HL-60 (cell line): ENCODE results near the gene SNX7.

Source experiments
- DNase-seq, 2 experiments: peaks; one replicate each; pipeline ENCODE4 v3.0.0-alpha.2; 2010 to 2020; ENCODE audit warnings: low read depth in 1 of 2, low spot score in 1 of 2
- H3K27ac ChIP-seq: fragments of 250-450 bp; sonication (Bioruptor Pico); replicated peaks from 2 replicates; pipeline ENCODE4 v1.5.1; 2020; ENCODE audit warnings: mild to moderate bottlenecking, moderate library complexity
- H3K27me3 ChIP-seq: fragments of 250-450 bp; sonication (Bioruptor Pico); 2 replicates; pipeline ENCODE4 v1.5.1; 2021; ENCODE audit warnings: mild to moderate bottlenecking, moderate library complexity; ENCODE audit not compliant: insufficient read depth, poor library complexity, severe bottlenecking
- H3K4me3 ChIP-seq: replicated peaks from 2 replicates; pipeline ENCODE4 v1.5.1; 2011; ENCODE audit warnings: mild to moderate bottlenecking, control low read depth, low read length; ENCODE audit not compliant: insufficient read depth
- GABPA ChIP-seq: IDR thresholded peaks from 2 replicates; pipeline ENCODE4 v1.6.1; 2012; ENCODE audit warnings: low read depth
- POLR2AphosphoS5 ChIP-seq: IDR thresholded peaks from 2 replicates; pipeline ENCODE4 v1.6.1; 2012; ENCODE audit warnings: low read depth
- SPI1 ChIP-seq: IDR thresholded peaks from 2 replicates; pipeline ENCODE4 v1.6.1; 2012; ENCODE audit warnings: low read depth, mild to moderate bottlenecking, borderline replicate concordance
- TF ChIP-seq, protein P1 (sequence below): IDR thresholded peaks from one replicate; pipeline ENCODE4 v1.5.1; 2011; ENCODE audit warnings: low read length, control low read depth, inconsistent platforms; ENCODE audit not compliant: insufficient read depth
- TF ChIP-seq, protein P2 (sequence below): IDR thresholded peaks from 2 replicates; pipeline ENCODE4 v1.6.1; 2012; ENCODE audit warnings: low read depth; ENCODE audit not compliant: insufficient replicate concordance

The SNX7 gene

DNA sequence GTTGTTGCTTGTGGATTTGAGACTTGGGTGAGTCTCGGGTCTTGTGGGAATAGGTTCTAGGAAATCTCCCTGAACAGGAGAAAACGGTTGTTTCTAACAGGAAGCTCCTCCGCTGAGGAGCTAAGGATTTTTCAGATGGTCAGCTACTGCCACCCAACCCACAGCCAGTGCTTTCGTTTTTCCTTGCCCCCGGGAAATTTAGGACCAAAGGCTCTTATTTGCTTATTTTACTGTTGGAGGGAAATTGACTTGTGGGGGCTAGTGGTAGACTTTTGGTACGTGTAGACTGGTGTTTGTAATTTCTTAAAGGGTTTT, 792 bp downstream of the SNX7 start:
- DNase-seq: no peak
- H3K4me3 ChIP-seq: no peak overlapping the region
- no peak for TF ChIP-seq GABPA
- no peak for TF ChIP-seq SPI1
- TF ChIP-seq, protein P1, sequence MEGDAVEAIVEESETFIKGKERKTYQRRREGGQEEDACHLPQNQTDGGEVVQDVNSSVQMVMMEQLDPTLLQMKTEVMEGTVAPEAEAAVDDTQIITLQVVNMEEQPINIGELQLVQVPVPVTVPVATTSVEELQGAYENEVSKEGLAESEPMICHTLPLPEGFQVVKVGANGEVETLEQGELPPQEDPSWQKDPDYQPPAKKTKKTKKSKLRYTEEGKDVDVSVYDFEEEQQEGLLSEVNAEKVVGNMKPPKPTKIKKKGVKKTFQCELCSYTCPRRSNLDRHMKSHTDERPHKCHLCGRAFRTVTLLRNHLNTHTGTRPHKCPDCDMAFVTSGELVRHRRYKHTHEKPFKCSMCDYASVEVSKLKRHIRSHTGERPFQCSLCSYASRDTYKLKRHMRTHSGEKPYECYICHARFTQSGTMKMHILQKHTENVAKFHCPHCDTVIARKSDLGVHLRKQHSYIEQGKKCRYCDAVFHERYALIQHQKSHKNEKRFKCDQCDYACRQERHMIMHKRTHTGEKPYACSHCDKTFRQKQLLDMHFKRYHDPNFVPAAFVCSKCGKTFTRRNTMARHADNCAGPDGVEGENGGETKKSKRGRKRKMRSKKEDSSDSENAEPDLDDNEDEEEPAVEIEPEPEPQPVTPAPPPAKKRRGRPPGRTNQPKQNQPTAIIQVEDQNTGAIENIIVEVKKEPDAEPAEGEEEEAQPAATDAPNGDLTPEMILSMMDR: no peak
- TF ChIP-seq, protein P2, sequence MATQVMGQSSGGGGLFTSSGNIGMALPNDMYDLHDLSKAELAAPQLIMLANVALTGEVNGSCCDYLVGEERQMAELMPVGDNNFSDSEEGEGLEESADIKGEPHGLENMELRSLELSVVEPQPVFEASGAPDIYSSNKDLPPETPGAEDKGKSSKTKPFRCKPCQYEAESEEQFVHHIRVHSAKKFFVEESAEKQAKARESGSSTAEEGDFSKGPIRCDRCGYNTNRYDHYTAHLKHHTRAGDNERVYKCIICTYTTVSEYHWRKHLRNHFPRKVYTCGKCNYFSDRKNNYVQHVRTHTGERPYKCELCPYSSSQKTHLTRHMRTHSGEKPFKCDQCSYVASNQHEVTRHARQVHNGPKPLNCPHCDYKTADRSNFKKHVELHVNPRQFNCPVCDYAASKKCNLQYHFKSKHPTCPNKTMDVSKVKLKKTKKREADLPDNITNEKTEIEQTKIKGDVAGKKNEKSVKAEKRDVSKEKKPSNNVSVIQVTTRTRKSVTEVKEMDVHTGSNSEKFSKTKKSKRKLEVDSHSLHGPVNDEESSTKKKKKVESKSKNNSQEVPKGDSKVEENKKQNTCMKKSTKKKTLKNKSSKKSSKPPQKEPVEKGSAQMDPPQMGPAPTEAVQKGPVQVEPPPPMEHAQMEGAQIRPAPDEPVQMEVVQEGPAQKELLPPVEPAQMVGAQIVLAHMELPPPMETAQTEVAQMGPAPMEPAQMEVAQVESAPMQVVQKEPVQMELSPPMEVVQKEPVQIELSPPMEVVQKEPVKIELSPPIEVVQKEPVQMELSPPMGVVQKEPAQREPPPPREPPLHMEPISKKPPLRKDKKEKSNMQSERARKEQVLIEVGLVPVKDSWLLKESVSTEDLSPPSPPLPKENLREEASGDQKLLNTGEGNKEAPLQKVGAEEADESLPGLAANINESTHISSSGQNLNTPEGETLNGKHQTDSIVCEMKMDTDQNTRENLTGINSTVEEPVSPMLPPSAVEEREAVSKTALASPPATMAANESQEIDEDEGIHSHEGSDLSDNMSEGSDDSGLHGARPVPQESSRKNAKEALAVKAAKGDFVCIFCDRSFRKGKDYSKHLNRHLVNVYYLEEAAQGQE: no peak
- TF ChIP-seq POLR2AphosphoS5: no peak
- H3K27ac ChIP-seq: no peak overlapping the region
- peaks cover 23% of the 10 kb centered on the region for H3K27me3 ChIP-seq

DNA sequence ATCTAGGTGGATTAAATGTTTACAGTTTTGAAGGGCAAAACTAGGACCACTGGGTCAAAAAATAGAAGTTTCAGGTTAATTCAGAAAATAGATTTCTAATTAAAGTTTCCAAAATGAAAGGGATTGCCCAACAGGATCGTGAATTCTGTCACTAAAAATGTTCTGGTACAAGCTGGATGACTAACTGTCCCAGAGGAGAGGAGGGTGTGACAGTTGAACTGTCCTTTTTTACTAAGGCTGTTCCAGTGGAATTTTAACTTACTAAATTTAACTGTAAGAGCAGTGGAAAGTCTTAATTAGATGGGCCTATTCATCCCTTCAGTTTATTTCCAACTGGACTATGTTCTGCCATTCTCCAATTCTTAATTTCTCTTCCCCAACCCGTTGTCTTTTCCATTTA, 7.2 kb downstream of the SNX7 start:
- Histone ChIP-seq H3K27me3 (no peaks in the 10 kb centered on the region), H3K4me3 (no peak overlapping the region), H3K27ac (no peak overlapping the region)
- TF ChIP-seq POLR2AphosphoS5 (no peak), SPI1 (no peak), GABPA (no peak)
- TF ChIP-seq, protein P1: no peak
- TF ChIP-seq, protein P2: no peak
- no peak for DNase-seq

DNA sequence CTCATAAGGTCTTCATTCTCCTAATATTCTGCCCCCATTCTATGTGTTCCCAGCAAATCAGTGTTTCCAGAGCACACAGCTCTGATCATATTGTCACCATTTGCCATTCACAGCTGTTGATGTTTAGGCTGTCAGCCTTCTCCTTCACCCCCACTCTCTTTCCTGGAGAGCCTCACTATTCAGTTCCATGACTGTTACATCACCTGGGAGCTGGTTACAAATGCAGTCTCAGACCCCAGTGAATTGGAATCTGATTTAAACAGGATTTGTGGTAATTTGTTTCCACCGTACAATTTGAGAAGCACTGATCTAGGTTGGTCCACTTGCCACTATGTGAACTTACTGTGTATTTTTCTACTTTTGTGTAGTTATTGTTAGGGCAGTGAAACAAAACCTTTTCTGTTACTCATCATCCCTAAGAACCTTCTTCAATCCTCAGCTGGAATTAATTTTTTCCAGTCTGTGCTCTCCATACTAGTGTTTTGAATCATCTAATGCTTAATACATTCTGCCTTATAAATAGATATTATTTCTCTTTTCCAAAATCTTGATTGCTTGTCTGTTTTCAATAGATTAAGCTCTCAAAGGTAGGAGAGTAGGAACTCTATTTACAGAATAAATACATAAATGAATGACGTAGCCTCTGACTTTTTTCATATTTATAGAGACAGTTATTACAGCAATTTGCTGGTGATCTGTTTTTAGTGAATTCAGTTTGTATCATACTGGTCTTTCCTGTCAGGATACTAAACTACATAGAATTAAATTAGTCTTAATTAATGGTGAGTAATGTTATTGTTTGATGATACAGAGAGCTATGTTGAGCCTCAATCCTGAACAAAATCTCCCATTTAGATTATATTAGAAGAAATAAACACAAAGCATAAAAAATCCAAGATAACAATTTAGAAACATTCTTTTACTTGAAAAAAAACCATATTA, 8.1 kb downstream of the SNX7 start:
- Histone ChIP-seq H3K4me3 (no peak overlapping the region), H3K27ac (no peak overlapping the region), H3K27me3 (no peaks in the 10 kb centered on the region)
- TF ChIP-seq, protein P2: no peak
- no peak for TF ChIP-seq SPI1
- DNase-seq: no peak
